ENCODE results near the gene TUT1.

- TF ChIP-seq CTCF (IDR thresholded peaks at IDR 0.05) (no peak), POLR2A (IDR thresholded peaks at IDR 0.05) (no peak)
Observed at GRCh38 chr11:62552485-62553079, 38.7 kb downstream of the TUT1 start.
